Dermis blood vessel endothelial cell (primary cell): ENCODE measurements around the gene SFXN2. TPM values are rescaled to one million over a fixed set of nuclear protein-coding genes. Genes with fewer than 3 reads are reported as not detected.
A peak's percentile ranks its signal among the peaks of the same experiment; 100 is the strongest.
"Not testable (repeated sequence)": the region's sequence is repeated elsewhere in the genome, so short reads cannot be mapped to it uniquely, and the experiment has no call there.

Experiments used
- DNase-seq: peaks from one replicate; pipeline ENCODE4 v3.0.0; 2010
- total RNA-seq: library from RNA; depleted of rRNA; stranded (reverse); fragments of >200 nt; gene quantifications from 2 replicates; pipeline ENCODE4 v1.2.3, GENCODE V29; 2014

SFXN2 gene
- total RNA-seq, 1 donor from 2014 or later: 7.1 TPM

GRCh38 chr10:102723989-102724388 is 9.6 kb downstream of the SFXN2 start:
- DNase-seq: no peak

- no peak for DNase-seq
Observed at GRCh38 chr10:102726274-102726673, 11.8 kb downstream of the SFXN2 start.

GRCh38 chr10:102727037-102727818 is 12.8 kb downstream of the SFXN2 start:
- DNase-seq: peak; percentile 49

GRCh38 chr10:102729029-102730026 is 14.9 kb downstream of the SFXN2 start:
- peak; percentile 92 for DNase-seq

GRCh38 chr10:102731222-102731800 is 16.9 kb downstream of the SFXN2 start:
- DNase-seq: no peak

GRCh38 chr10:102732661-102733060 is 18.2 kb downstream of the SFXN2 start:
- DNase-seq: no peak

- DNase-seq: no peak
Observed at GRCh38 chr10:102735065-102735562, 20.7 kb downstream of the SFXN2 start.

GRCh38 chr10:102738692-102739121 is 24.3 kb downstream of the SFXN2 start:
- DNase-seq: peak; percentile 60

GRCh38 chr10:102740229-102740628 is 25.8 kb downstream of the SFXN2 start:
- DNase-seq: no peak

- peak; percentile 49 for DNase-seq
Observed at GRCh38 chr10:102741726-102742237, 27.3 kb downstream of the SFXN2 start.

- not testable (repeated sequence) for DNase-seq
Observed at GRCh38 chr10:102742313-102742712, 27.9 kb downstream of the SFXN2 start.

GRCh38 chr10:102743078-102743587 is 28.7 kb downstream of the SFXN2 start:
- no peak for DNase-seq

- DNase-seq: peak; percentile 99
Observed at GRCh38 chr10:102743588-102744373, 29.3 kb downstream of the SFXN2 start, which contains the start of gene WBP1L. Gene WBP1L (plus strand): TSS chr10:102743948. CDS start chr10:102744054, 106 bp downstream.

GRCh38 chr10:102744374-102745051 is 30.1 kb downstream of the SFXN2 start:
- DNase-seq: peak; percentile 48

- no peak for DNase-seq
Observed at GRCh38 chr10:102745157-102745556, 30.7 kb downstream of the SFXN2 start.

- DNase-seq: peak; percentile 31
Observed at GRCh38 chr10:102752266-102752930, 38.0 kb downstream of the SFXN2 start.

GRCh38 chr10:102752934-102753664 is 38.7 kb downstream of the SFXN2 start:
- peak; percentile 87 for DNase-seq

GRCh38 chr10:102753718-102754117 is 39.3 kb downstream of the SFXN2 start:
- DNase-seq: no peak

GRCh38 chr10:102757323-102757722 is 42.9 kb downstream of the SFXN2 start:
- no peak for DNase-seq
